ENCODE results near the gene CEP68.

- no peak for TF ChIP-seq EP300 (IDR thresholded peaks at IDR 0.05)
- TF ChIP-seq CTCF (IDR thresholded peaks at IDR 0.05), result no peak
- TF ChIP-seq POLR2A (IDR thresholded peaks at IDR 0.05), result no peak
These were observed 12.0 kb upstream of the CEP68 start for GRCh38 chr2:65044097-65044735.
